Hematopoietic multipotent progenitor cell treated with erythropoietin and hydrocortisone succinate and interleukin-3 and kit ligand, for 17 days (in vitro differentiated cells): ENCODE measurements around the gene SMOC2.

Experiments
- DNase-seq: peaks from one replicate; pipeline ENCODE4 v3.0.0-alpha.2; 2015; ENCODE audit warnings: low spot score

SMOC2 gene

GRCh38 chr6:168440520-168441433 is at the start of gene SMOC2:
TSS of gene SMOC2 (plus strand) at chr6:168441184. CDS start at chr6:168441371, 187 bp downstream.
- no peak for DNase-seq

GRCh38 chr6:168393126-168393870 is 47.7 kb upstream of the SMOC2 start:
- no peak for DNase-seq

- no peak for DNase-seq
Observed at GRCh38 chr6:168394606-168395005, 46.4 kb upstream of the SMOC2 start.

GRCh38 chr6:168395983-168396382 is 45.0 kb upstream of the SMOC2 start:
- DNase-seq, result no peak

- DNase-seq, result no peak
Observed at GRCh38 chr6:168396561-168396960, 44.4 kb upstream of the SMOC2 start.

- no peak for DNase-seq
Observed at GRCh38 chr6:168397012-168397411, 44.0 kb upstream of the SMOC2 start.

- no peak for DNase-seq
Observed at GRCh38 chr6:168400037-168400436, 40.9 kb upstream of the SMOC2 start.

GRCh38 chr6:168403370-168404005 is 37.5 kb upstream of the SMOC2 start:
- no peak for DNase-seq

- DNase-seq, result no peak
Observed at GRCh38 chr6:168404560-168404959, 36.4 kb upstream of the SMOC2 start.

- no peak for DNase-seq
Observed at GRCh38 chr6:168407842-168408241, 33.1 kb upstream of the SMOC2 start.

- no peak for DNase-seq
Observed at GRCh38 chr6:168408504-168409136, 32.4 kb upstream of the SMOC2 start.

- DNase-seq, result no peak
Observed at GRCh38 chr6:168410035-168410434, 30.9 kb upstream of the SMOC2 start.

GRCh38 chr6:168410554-168411011 is 30.4 kb upstream of the SMOC2 start:
- no peak for DNase-seq

- no peak for DNase-seq
Observed at GRCh38 chr6:168411130-168411529, 29.9 kb upstream of the SMOC2 start.

- no peak for DNase-seq
Observed at GRCh38 chr6:168411793-168412192, 29.2 kb upstream of the SMOC2 start.

- no peak for DNase-seq
Observed at GRCh38 chr6:168412456-168412855, 28.5 kb upstream of the SMOC2 start.

GRCh38 chr6:168413018-168413720 is 27.8 kb upstream of the SMOC2 start:
- no peak for DNase-seq

- DNase-seq, result no peak
Observed at GRCh38 chr6:168413856-168414255, 27.1 kb upstream of the SMOC2 start.

- DNase-seq, result no peak
Observed at GRCh38 chr6:168414336-168415097, 26.5 kb upstream of the SMOC2 start.

- DNase-seq, result no peak
Observed at GRCh38 chr6:168415098-168415992, 25.6 kb upstream of the SMOC2 start.
